SK-N-SH (cell line): ENCODE data around the gene CDH13.

Source experiments
- CTCF ChIP-seq: fragments of 200-600 bp; sonication (generic); IDR thresholded peaks from 2 replicates; pipeline ENCODE4 v1.6.1; 2017; ENCODE audit warnings: antibody characterized with exemption, mild to moderate bottlenecking, moderate library complexity
- FOXM1 ChIP-seq: IDR thresholded peaks from 2 replicates; pipeline ENCODE4 v1.4.0; 2012; ENCODE audit warnings: low read depth, mild to moderate bottlenecking
- GABPA ChIP-seq: IDR thresholded peaks from 2 replicates; pipeline ENCODE4 v1.4.0; 2012; ENCODE audit warnings: low read depth, mild to moderate bottlenecking
- GATA2 ChIP-seq: sonication (generic); formaldehyde crosslinking; IDR thresholded peaks from 2 replicates; pipeline ENCODE4 v1.5.0; 2020; ENCODE audit warnings: mild to moderate bottlenecking, missing genetic modification reagents
- JUND ChIP-seq: IDR thresholded peaks from 2 replicates; pipeline ENCODE4 v1.4.0; 2012
- MAX ChIP-seq: IDR thresholded peaks from 2 replicates; pipeline ENCODE4 v1.4.0; 2012; ENCODE audit warnings: low read depth
- MXI1 ChIP-seq: IDR thresholded peaks from 2 replicates; pipeline ENCODE4 v1.6.1; 2012; ENCODE audit warnings: mild to moderate bottlenecking, low read depth, low read length, improper control_type of control experiment
- RFX5 ChIP-seq: IDR thresholded peaks from 2 replicates; pipeline ENCODE4 v1.6.1; 2012; ENCODE audit warnings: mild to moderate bottlenecking, improper control_type of control experiment, low read length
- TF ChIP-seq, protein P1 (sequence below): IDR thresholded peaks from 2 replicates; pipeline ENCODE4; 2012

DNA sequence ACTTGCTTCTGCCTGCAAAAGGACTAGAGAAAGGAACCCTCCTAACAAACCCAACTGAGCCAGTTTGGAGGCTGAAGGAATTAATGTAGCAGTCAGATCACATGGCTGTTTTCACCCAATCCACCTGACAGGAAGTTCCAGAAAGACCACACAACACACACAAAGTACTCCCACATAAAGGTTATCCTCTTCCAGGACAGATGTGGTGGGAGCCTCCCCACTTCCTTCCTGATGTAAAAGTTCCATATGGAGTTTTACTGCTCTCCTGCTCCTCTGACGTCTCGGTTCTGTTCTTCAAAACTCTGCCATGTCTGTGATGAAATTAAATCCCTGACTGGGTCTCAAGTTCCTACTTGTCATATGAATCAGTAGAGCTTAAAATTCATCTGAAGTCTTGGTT is 684.0 kb downstream of the CDH13 start:
- TF ChIP-seq CTCF (no peak), MXI1 (no peak), JUND (no peak), MAX (no peak), FOXM1 (no peak), GATA2 (no peak), RFX5 (no peak), GABPA (no peak)
- TF ChIP-seq, protein P1, sequence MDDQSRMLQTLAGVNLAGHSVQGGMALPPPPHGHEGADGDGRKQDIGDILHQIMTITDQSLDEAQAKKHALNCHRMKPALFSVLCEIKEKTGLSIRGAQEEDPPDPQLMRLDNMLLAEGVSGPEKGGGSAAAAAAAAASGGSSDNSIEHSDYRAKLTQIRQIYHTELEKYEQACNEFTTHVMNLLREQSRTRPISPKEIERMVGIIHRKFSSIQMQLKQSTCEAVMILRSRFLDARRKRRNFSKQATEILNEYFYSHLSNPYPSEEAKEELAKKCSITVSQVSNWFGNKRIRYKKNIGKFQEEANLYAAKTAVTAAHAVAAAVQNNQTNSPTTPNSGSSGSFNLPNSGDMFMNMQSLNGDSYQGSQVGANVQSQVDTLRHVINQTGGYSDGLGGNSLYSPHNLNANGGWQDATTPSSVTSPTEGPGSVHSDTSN, result no peak
